GM04503 (cell line): ENCODE measurements around the gene PCNX4.

Experiments used
- DNase-seq: peaks from one replicate; pipeline ENCODE4 v3.0.0-alpha.2; 2012; ENCODE audit warnings: low read depth

PCNX4 gene

GRCh38 chr14:60174352-60175254 lies 82.9 kb downstream of the PCNX4 start:
- DNase-seq, result no peak

- DNase-seq, result no peak
These were observed 83.7 kb downstream of the PCNX4 start for GRCh38 chr14:60175255-60175902.

DNA sequence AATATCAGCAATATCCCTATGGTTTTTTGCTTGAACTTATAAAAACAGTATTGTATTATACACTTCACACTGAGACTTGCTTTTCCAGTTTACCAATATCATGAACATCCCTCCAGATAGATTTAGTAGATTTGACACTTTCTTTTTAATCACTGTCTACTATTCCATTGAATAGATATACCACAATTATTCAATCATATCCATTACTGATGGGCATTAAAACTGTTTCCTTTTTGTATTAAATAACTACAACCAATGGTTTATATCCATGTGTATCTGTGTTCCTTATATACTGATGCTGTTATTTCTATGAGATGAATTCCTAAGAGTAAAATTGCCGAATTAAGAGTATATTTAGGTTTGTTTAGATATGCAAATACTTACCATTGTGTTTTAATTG lies 86.4 kb downstream of the PCNX4 start:
- DNase-seq, result no peak

- DNase-seq, result no peak
These were observed 87.1 kb downstream of the PCNX4 start for GRCh38 chr14:60178820-60179219.

GRCh38 chr14:60179431-60179869 lies 87.7 kb downstream of the PCNX4 start:
- no peak for DNase-seq

- no peak for DNase-seq
These were observed 91.4 kb downstream of the PCNX4 start for GRCh38 chr14:60183138-60183537.

DNA sequence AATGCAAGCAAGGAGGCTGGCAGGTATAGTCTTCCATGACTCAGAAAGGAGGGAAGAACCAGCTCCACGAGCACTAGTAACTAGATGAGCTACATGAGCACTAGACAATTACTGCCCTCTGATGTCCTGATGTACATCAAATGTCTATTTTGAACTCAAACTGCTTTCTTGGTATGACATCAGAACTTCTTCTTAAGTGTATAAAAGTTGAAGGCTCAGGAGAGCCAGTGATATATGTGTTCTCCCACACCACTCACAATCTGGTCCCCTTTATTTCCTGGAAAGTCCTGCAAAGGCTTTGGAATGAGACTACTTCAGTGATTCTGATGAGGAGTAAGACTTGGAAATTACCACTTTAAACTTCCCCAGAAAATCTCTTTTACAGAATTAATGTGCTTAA lies 92.0 kb downstream of the PCNX4 start:
- no peak for DNase-seq

DNA sequence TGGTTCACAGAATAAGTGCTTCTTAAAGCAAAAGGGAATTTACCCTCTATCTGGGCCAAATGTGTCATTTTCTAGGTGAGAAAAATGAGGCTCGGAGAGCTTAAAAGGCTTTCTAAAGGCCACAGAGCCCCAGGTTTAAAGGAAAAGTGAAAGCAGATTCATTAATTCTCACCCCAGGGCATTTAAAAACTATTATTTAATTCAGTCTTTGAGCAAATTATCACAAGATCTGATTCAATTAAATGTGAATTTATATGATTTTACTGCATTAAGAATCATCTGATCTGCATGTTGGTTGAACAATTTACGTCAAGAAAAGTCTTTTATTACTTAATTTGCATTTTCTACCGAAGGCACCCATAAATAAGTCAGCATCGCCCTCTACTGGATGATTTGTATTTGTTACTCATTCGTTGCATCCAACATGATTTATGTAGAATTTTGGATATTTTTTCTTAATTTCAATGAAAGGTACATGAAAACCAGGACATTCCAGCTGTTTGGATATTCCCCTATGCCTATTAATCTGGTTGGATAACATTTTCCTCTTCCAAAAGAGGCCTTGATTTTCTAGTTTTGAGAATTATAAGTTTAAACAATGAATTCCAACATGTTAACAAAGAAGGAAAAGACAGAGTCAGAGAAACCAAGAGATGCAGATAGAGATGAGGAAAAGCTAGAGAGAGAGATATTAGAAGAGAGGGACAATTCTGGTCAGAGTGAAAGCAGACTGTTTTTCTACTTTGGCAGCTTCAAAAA lies 92.6 kb downstream of the PCNX4 start:
- DNase-seq, result no peak

DNA sequence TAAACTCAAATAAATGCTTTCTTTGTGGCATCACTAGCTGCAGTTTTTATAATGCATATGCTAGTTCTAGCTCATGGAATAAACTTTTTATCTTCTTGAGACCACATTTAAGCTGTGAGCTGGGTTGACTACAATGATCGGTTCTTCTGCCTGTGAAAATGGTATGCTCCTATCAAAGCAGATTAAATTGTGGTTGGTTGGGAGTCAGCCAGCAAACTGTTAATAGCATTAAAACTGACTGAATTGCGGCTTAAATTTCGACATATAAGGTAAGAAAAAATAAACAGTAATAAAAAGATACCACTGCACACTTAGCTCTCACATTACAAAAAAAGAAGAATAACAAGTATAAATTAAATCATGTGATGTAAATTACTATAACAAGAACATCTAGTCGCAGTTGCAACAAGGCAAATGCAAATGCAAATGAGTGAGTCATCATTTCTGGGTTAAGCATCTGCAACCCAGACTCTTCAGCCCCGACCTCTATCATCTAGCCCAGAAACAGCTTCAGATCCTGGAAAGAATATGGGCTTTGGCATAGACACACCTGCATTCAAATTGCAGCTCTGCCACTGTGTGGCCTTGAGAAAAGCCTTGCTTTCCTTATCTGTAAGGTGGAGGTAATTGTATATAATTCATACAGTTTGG lies 93.3 kb downstream of the PCNX4 start:
- DNase-seq, result no peak

GRCh38 chr14:60188115-60188514 lies 96.4 kb downstream of the PCNX4 start:
- DNase-seq, result no peak

DNA sequence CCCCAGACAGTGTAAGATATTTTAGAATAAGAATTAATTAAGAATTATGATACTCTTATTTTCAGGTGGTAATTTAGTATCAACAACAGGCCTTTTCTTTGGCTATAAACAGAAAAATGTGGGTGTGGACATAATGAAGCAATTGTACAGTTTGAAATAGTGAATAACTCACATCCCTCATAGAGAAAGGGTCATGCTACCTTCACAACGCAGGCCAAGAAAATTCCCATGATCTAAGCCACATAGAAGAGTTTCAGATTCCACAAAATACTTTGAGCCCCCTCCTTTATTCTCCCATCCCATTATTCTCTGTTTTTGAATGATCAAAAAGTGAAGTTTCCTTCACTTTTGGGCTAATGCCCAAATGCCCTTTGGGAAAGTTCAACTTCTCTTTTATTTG lies 97.0 kb downstream of the PCNX4 start:
- DNase-seq, result no peak

DNA sequence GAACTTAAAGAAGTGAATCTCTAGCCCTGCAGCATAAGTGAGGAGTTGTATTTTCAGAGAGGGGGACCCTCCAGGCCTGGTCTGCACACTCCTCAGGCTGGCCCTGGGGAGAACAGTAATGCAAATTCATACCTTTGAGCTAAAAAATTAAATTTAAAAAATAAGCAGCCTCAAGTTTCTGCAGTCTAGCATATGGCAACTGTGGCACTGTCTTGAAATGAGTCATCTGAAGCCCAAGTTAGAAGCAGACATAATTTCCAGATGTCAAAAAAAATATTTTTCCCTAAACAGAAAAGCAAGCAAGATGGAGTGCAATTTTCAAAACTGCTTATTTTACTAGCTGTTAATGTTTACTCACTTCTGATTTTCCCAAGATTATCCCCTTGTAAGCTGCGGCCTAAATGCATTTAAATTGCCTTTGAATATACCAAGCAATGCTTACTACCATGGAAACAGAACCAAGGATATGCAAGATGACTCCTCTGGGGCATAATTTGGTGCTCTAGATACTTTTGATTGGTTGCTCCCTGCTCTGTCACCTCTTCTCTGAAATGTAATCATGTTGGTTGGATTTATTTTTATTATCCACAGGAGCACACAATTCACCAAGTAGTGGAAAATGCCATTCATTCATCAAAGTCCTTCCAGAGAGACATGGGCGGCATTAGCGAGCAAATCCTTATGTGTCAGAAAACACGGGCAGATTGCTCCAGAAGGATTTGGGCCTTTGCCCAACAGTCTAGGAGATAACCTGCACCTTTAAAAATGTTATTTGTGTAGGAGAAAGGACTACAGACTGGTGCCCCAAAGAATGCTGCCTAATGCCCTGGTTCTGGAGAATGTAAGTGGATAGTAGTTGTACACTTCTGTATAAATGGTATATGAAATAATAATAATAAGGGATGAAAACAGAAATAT lies 98.5 kb downstream of the PCNX4 start:
- DNase-seq, result no peak

GRCh38 chr14:60195179-60195810 lies 103.6 kb downstream of the PCNX4 start:
- DNase-seq, result no peak

GRCh38 chr14:60196291-60196690 lies 104.6 kb downstream of the PCNX4 start:
- DNase-seq, result no peak

DNA sequence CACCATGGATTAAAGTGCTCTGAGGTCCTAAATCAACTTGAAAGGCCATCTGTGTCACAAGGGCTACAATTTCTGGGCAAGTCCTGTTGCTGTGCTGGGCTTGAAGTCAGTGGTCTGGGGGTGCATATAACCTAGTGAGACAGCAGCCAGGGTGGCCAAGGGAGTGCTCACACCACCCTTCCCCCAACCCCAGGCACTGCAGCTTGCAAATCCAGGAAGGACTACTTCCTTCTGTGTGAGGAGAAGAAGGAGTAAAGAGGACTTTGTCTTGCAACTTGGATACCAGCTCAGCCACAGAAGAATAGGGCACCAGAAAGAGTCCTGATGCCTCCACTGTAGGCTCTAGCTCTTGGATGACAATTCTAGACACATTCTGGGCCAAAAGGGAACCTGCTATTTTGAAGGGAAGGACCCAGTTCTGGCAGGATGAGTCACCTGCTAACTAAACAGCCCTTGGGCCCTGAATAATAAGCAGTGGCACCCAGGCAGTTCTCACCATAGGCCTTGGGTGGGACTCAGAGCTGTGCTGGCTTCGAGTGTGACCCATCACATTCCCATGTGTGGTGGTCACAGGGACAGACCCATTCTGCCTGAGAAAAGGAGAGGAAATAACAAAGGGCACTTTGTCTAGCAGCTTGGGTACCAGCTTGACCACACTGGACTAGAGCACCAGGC lies 106.0 kb downstream of the PCNX4 start:
- DNase-seq, result no peak

- no peak for DNase-seq
These were observed 107.6 kb downstream of the PCNX4 start for GRCh38 chr14:60199321-60199720.

GRCh38 chr14:60204104-60204842 lies 112.5 kb downstream of the PCNX4 start:
- DNase-seq, result no peak

DNA sequence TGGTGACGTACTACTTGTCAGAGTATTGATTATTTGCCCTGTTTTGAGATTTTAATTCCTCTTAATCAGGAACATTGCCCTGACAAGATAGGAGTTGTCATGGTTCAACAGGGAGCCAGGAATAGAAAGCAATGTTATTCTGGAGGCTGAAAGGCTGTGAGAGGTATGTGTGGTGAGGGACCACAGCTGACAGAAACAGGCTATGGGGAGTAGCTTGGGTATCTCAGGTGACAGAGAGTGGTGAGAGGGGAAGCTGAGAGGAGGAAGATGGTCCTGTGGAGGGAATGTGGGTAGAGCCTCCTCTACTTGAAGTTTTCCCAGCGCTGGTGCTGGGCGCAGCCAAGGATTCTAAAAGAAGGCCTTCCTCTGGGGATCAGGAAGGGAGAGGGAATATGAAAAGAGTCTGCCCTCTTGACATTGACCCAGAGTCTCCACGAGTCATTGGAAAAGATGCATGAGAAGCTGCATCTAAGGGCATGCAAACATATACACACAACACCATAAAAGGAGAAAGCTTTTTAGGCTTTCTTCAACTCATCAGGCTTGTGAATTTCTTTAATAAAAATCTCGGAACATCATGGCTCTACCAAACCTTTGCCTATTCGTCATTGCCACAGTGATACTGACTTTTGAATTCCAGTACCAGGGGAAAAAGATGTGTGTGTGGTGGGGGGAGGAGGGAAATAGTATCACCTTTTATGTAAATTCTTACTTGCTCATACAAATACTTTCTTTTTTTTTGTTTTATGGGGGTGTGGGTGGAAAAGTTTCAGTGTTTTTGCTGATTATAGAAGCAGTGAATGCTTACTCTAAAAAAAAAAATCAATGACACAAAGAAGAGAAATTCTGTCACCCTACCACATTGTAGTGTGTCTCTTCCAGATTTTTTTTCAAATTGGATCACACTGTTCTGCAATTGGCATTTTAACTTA lies 113.4 kb downstream of the PCNX4 start:
- no peak for DNase-seq
